AG09309 (cell line): ENCODE results near the gene DHCR7.

Experiments
- DNase-seq: peaks from one replicate; pipeline ENCODE4 v3.0.0-alpha.2; 2010; ENCODE audit warnings: low read depth
- H3K4me3 ChIP-seq: 2 replicates; pipeline ENCODE4 v1.5.1; 2011; ENCODE audit warnings: mild to moderate bottlenecking, low read depth, low read length, moderate library complexity; ENCODE audit not compliant: control insufficient read depth
- CTCF ChIP-seq: IDR thresholded peaks from 2 replicates; pipeline ENCODE4 v1.5.1; 2011; ENCODE audit warnings: mild to moderate bottlenecking, low read depth, low read length, inconsistent platforms; ENCODE audit not compliant: insufficient read depth, control insufficient read depth; ENCODE audit errors: missing control alignments

The DHCR7 gene

GRCh38 chr11:71396548-71397123 is 51.6 kb downstream of the DHCR7 start:
- no peak for TF ChIP-seq CTCF
- DNase-seq, result no peak
- no peak overlapping the region for H3K4me3 ChIP-seq

GRCh38 chr11:71395774-71396173 is 52.4 kb downstream of the DHCR7 start:
- no peak for DNase-seq
- TF ChIP-seq CTCF, result no peak
- H3K4me3 ChIP-seq, result no peak overlapping the region

GRCh38 chr11:71395263-71395560 is 53.0 kb downstream of the DHCR7 start:
- no peak for TF ChIP-seq CTCF
- H3K4me3 ChIP-seq, result no peak overlapping the region
- no peak for DNase-seq

GRCh38 chr11:71393283-71393682 is 54.9 kb downstream of the DHCR7 start:
- no peak overlapping the region for H3K4me3 ChIP-seq
- no peak for DNase-seq
- no peak for TF ChIP-seq CTCF

- TF ChIP-seq CTCF, result no peak
- H3K4me3 ChIP-seq, result no peak overlapping the region
- no peak for DNase-seq
Measured at GRCh38 chr11:71391796-71392195, 56.4 kb downstream of the DHCR7 start.

GRCh38 chr11:71391352-71391751 is 56.8 kb downstream of the DHCR7 start:
- TF ChIP-seq CTCF, result no peak
- no peak overlapping the region for H3K4me3 ChIP-seq
- no peak for DNase-seq
